WTC11 (cell line): ENCODE measurements around the gene BGN. TPM values are rescaled to one million over a fixed set of nuclear protein-coding genes. Genes with fewer than 3 reads are reported as not detected.

Source experiments
- ATAC-seq: fragments of 200-7000 bp; cut with Tn5 transposase; 2 replicates; pipeline ENCODE4 v1.10.0; 2021; ENCODE audit warnings: mild to moderate bottlenecking, moderate library complexity
- CTCF ChIA-PET: fragments of 300-600 bp; sonication (Branson Sonifier 250); formaldehyde crosslinking; loops from one replicate; lab custom pipeline; 2021; ENCODE audit warnings: antibody characterized with exemption; lab: Charles Lee
- POLR2A ChIA-PET: fragments of 350-600 bp; sonication (Branson Sonifier 250); formaldehyde crosslinking; loops from one replicate; lab custom pipeline; 2021; ENCODE audit warnings: antibody characterized with exemption; lab: Charles Lee
- DNase-seq: peaks from one replicate; pipeline ENCODE4 v3.0.0; 2021; ENCODE audit warnings: low spot score
- H3K27ac Mint-ChIP-seq: 2 replicates; pipeline ENCODE4 v1.8.0; 2021; ENCODE audit warnings: mixed read lengths
- H3K27me3 Mint-ChIP-seq: 2 replicates; pipeline ENCODE4 v1.8.0; 2021; ENCODE audit warnings: low read depth, mild to moderate bottlenecking, moderate library complexity, mixed read lengths
- H3K36me3 Mint-ChIP-seq: 2 replicates; pipeline ENCODE4 v1.8.0; 2021; ENCODE audit warnings: mixed read lengths
- H3K4me1 Mint-ChIP-seq: 2 replicates; pipeline ENCODE4 v1.8.0; 2022; ENCODE audit warnings: mixed read lengths
- H3K4me3 Mint-ChIP-seq: 2 replicates; pipeline ENCODE4 v1.8.0; 2021; ENCODE audit warnings: mild to moderate bottlenecking, moderate library complexity, mixed read lengths
- H3K9me3 Mint-ChIP-seq: 2 replicates; pipeline ENCODE4 v1.8.0; 2021; ENCODE audit warnings: mixed read lengths
- ATF3 ChIP-seq: sonication (generic); formaldehyde crosslinking; conservative IDR thresholded peaks from 2 replicates; pipeline ENCODE4 v1.8.1; 2022; ENCODE audit warnings: mild to moderate bottlenecking, missing genetic modification reagents
- CREM ChIP-seq: sonication (generic); formaldehyde crosslinking; IDR thresholded peaks from 2 replicates; pipeline ENCODE4 v1.8.1; 2022; ENCODE audit warnings: mild to moderate bottlenecking, missing genetic modification reagents, moderate library complexity
- NFE2L1 ChIP-seq: sonication (generic); formaldehyde crosslinking; IDR thresholded peaks from 2 replicates; pipeline ENCODE4 v1.8.1; 2023; ENCODE audit warnings: missing genetic modification reagents
- PRRX2 ChIP-seq: fragments of 250-450 bp; sonication (Bioruptor Pico); IDR thresholded peaks from 2 replicates; pipeline ENCODE4 v1.8.0; 2021; ENCODE audit warnings: mild to moderate bottlenecking
- TEAD4 ChIP-seq: sonication (generic); formaldehyde crosslinking; IDR thresholded peaks from 2 replicates; pipeline ENCODE4 v1.8.0; 2022; ENCODE audit warnings: mild to moderate bottlenecking, missing genetic modification reagents
- USF2 ChIP-seq: sonication (generic); formaldehyde crosslinking; IDR thresholded peaks from 2 replicates; pipeline ENCODE4 v1.8.1; 2023; ENCODE audit warnings: mild to moderate bottlenecking, missing genetic modification reagents, moderate library complexity
- ZNF121 ChIP-seq: sonication (generic); formaldehyde crosslinking; IDR thresholded peaks from 2 replicates; pipeline ENCODE4 v1.8.0; 2023; ENCODE audit warnings: missing genetic modification reagents
- ZNF219 ChIP-seq: sonication (generic); formaldehyde crosslinking; IDR thresholded peaks from 2 replicates; pipeline ENCODE4 v1.8.0; 2023; ENCODE audit warnings: missing genetic modification reagents, mild to moderate bottlenecking, borderline replicate concordance
- ZNF232 ChIP-seq: sonication (generic); formaldehyde crosslinking; IDR thresholded peaks from 2 replicates; pipeline ENCODE4 v1.8.0; 2022; ENCODE audit warnings: mild to moderate bottlenecking, missing genetic modification reagents
- ZNF671 ChIP-seq: fragments of 250-450 bp; sonication (Bioruptor Pico); IDR thresholded peaks from 2 replicates; pipeline ENCODE4 v1.8.0; 2021; ENCODE audit warnings: mild to moderate bottlenecking
- total RNA-seq: library from RNA; stranded (reverse); gene quantifications from 3 replicates; pipeline ENCODE4 v1.2.3, GENCODE V29; 2021
- TF ChIP-seq, protein P1 (sequence below): sonication (generic); formaldehyde crosslinking; IDR thresholded peaks from 2 replicates; pipeline ENCODE4 v1.8.0; 2023; ENCODE audit warnings: missing genetic modification reagents, mild to moderate bottlenecking, borderline replicate concordance
- TF ChIP-seq, protein P2 (sequence below): sonication (generic); formaldehyde crosslinking; IDR thresholded peaks from 2 replicates; pipeline ENCODE4 v1.8.1; 2022; ENCODE audit warnings: low read depth, missing genetic modification reagents, borderline replicate concordance
- TF ChIP-seq, protein P3 (sequence below): sonication (generic); formaldehyde crosslinking; IDR thresholded peaks from 2 replicates; pipeline ENCODE4 v1.8.1; 2023; ENCODE audit warnings: mild to moderate bottlenecking, missing genetic modification reagents
- TF ChIP-seq, protein P4 (sequence below): fragments of 250-450 bp; sonication (Bioruptor Pico); IDR thresholded peaks from 2 replicates; pipeline ENCODE4 v1.9.0; 2021; ENCODE audit warnings: mild to moderate bottlenecking

BGN gene
- total RNA-seq, 1 experiment from 2014 or later: 1.8 TPM

DNA sequence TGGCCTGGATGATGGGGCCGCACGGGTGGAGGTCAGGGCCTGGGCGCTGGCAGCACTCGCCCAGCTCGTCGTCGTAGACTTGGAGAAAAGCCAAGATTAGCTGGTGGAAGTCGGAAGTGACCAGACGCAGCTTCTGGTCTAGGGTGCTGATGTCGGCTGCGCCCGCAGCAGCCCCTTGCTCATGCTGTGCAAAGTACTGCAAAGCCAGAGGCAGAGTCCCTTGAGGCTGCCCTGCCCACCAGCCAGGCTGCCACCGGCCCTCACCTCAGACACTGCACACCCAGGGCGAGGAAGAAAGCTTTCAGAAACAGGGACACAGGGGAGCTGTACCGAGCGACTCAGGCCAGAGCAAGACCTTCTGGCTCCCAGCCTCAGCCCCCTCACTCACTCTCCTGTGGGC is 39.2 kb upstream of the BGN start (continued):
- TF ChIP-seq, protein P1, sequence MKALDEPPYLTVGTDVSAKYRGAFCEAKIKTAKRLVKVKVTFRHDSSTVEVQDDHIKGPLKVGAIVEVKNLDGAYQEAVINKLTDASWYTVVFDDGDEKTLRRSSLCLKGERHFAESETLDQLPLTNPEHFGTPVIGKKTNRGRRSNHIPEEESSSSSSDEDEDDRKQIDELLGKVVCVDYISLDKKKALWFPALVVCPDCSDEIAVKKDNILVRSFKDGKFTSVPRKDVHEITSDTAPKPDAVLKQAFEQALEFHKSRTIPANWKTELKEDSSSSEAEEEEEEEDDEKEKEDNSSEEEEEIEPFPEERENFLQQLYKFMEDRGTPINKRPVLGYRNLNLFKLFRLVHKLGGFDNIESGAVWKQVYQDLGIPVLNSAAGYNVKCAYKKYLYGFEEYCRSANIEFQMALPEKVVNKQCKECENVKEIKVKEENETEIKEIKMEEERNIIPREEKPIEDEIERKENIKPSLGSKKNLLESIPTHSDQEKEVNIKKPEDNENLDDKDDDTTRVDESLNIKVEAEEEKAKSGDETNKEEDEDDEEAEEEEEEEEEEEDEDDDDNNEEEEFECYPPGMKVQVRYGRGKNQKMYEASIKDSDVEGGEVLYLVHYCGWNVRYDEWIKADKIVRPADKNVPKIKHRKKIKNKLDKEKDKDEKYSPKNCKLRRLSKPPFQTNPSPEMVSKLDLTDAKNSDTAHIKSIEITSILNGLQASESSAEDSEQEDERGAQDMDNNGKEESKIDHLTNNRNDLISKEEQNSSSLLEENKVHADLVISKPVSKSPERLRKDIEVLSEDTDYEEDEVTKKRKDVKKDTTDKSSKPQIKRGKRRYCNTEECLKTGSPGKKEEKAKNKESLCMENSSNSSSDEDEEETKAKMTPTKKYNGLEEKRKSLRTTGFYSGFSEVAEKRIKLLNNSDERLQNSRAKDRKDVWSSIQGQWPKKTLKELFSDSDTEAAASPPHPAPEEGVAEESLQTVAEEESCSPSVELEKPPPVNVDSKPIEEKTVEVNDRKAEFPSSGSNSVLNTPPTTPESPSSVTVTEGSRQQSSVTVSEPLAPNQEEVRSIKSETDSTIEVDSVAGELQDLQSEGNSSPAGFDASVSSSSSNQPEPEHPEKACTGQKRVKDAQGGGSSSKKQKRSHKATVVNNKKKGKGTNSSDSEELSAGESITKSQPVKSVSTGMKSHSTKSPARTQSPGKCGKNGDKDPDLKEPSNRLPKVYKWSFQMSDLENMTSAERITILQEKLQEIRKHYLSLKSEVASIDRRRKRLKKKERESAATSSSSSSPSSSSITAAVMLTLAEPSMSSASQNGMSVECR (CRISPR knock-in tag): no peak
- no peak for TF ChIP-seq NFE2L1 (CRISPR knock-in tag)
- TF ChIP-seq, protein P2, sequence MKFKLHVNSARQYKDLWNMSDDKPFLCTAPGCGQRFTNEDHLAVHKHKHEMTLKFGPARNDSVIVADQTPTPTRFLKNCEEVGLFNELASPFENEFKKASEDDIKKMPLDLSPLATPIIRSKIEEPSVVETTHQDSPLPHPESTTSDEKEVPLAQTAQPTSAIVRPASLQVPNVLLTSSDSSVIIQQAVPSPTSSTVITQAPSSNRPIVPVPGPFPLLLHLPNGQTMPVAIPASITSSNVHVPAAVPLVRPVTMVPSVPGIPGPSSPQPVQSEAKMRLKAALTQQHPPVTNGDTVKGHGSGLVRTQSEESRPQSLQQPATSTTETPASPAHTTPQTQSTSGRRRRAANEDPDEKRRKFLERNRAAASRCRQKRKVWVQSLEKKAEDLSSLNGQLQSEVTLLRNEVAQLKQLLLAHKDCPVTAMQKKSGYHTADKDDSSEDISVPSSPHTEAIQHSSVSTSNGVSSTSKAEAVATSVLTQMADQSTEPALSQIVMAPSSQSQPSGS (CRISPR knock-in tag): no peak
- no peak for TF ChIP-seq ZNF671 (CRISPR knock-in tag)

DNA sequence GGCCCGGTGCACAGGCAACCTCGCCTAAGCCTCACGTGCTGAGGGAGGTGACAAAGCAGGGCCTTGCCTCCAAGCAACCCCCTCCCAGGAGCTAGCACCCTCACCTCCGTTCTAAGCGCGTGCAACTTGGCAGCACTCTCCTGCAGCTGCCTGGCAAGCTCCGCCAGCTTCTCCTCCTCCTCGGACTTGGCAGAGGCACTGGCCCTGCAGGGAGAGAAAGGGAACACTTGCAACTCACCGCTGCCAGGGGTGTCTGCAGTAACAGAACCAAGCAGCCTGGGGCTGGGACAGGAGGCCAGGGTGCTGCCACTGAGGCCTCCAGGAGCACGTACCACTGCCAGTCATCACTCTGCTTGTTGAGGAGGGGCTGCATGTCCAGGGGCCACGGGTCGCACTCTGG is 38.6 kb upstream of the BGN start:
- no peak for TF ChIP-seq USF2 (CRISPR knock-in tag)
- H3K36me3 Mint-ChIP-seq: peaks cover 6% of the 10 kb centered on the region
- no peaks in the 10 kb centered on the region for H3K9me3 Mint-ChIP-seq
- no peaks in the 10 kb centered on the region for H3K27me3 Mint-ChIP-seq
- H3K4me3 Mint-ChIP-seq: no peak overlapping the region
- ChIA-PET CTCF (no interaction called here), POLR2A (no interaction called here)
- no peak for ATAC-seq
- no peak overlapping the region for H3K27ac Mint-ChIP-seq
- no peak for DNase-seq
- H3K4me1 Mint-ChIP-seq: no peaks in the 10 kb centered on the region

DNA sequence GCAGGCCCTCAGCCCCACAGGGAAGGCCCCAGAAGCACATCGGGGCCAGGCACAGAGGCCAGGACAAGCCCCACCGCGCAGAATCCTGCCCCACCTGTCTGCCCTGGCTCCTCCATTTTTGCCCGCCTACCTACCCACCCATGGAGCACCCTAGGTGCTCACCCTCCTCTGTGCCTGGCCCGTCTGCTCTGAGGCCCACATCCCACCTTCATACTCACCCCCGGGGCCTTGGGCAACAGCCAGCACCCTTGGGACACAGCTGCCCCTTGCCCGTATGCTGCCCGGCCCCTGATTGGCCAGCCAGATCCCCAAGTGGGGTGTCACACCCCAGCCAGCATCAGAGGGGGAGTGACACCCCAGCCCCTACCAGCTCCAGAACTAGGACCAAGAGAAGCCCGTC is 38.1 kb upstream of the BGN start:
- CTCF ChIA-PET: no interaction called here
- POLR2A ChIA-PET: no interaction called here
- TF ChIP-seq ZNF121 (CRISPR knock-in tag) (no peak), ZNF232 (no peak), PRRX2 (CRISPR knock-in tag) (no peak), ZNF219 (no peak), CREM (no peak), ATF3 (no peak), TEAD4 (no peak)
- TF ChIP-seq, protein P3, sequence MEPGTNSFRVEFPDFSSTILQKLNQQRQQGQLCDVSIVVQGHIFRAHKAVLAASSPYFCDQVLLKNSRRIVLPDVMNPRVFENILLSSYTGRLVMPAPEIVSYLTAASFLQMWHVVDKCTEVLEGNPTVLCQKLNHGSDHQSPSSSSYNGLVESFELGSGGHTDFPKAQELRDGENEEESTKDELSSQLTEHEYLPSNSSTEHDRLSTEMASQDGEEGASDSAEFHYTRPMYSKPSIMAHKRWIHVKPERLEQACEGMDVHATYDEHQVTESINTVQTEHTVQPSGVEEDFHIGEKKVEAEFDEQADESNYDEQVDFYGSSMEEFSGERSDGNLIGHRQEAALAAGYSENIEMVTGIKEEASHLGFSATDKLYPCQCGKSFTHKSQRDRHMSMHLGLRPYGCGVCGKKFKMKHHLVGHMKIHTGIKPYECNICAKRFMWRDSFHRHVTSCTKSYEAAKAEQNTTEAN: no peak
- TF ChIP-seq, protein P4, sequence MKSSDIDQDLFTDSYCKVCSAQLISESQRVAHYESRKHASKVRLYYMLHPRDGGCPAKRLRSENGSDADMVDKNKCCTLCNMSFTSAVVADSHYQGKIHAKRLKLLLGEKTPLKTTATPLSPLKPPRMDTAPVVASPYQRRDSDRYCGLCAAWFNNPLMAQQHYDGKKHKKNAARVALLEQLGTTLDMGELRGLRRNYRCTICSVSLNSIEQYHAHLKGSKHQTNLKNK (CRISPR knock-in tag): no peak

More for the DNA sequence above, 38.1 kb upstream of the BGN start:
- H3K4me1 Mint-ChIP-seq: no peaks in the 10 kb centered on the region
- DNase-seq (no peak), ATAC-seq (no peak)
- no peak overlapping the region for H3K27ac Mint-ChIP-seq
- H3K27me3 Mint-ChIP-seq: no peaks in the 10 kb centered on the region
- no peak overlapping the region for H3K4me3 Mint-ChIP-seq
- peaks cover 9% of the 10 kb centered on the region for H3K36me3 Mint-ChIP-seq
- H3K9me3 Mint-ChIP-seq: no peaks in the 10 kb centered on the region
